Endothelial cell of umbilical vein (primary cell): ENCODE data around the gene CLNK. TPM values are rescaled to one million over a fixed set of nuclear protein-coding genes. Genes with fewer than 3 reads are reported as not detected.

ENCODE experiments used
- BruUV-seq: library from RNA; stranded (reverse); fragments of 400-500 nt; replicated peaks from 2 replicates; lab custom pipeline; 2021; lab: Mats Ljungman, UMichigan
- CTCF ChIA-PET: fragments of 300-600, 350-600 bp; sonication (Branson Sonifier 250); formaldehyde crosslinking; loops from one replicate; lab custom pipeline; 2021; ENCODE audit warnings: antibody characterized with exemption, inconsistent platforms; lab: Charles Lee
- POLR2A ChIA-PET: fragments of 300-600, 350-600 bp; sonication (Branson Sonifier 250); formaldehyde crosslinking; loops from one replicate; lab custom pipeline; 2021; ENCODE audit warnings: antibody characterized with exemption, inconsistent platforms; lab: Charles Lee
- DNase-seq: peaks from one replicate; pipeline ENCODE4 v3.0.0-alpha.2; 2011; ENCODE audit warnings: low read depth, low spot score
- FAIRE-seq: peaks from 2 replicates; lab custom pipeline; 2011; peaks lifted over from hg19 to GRCh38; lab: Jason Lieb, UNC
- H2AFZ ChIP-seq: 2 replicates; pipeline ENCODE4 v1.6.0; 2012; ENCODE audit warnings: low read depth, low read length, control low read depth, inconsistent platforms
- H3K27ac ChIP-seq: 2 replicates; pipeline ENCODE4 v1.5.1; 2011; ENCODE audit warnings: low read depth, mild to moderate bottlenecking, control low read depth, low read length, moderate library complexity; ENCODE audit not compliant: insufficient read depth
- H3K27me3 ChIP-seq, 2 experiments: 2 replicates each; pipeline versions ENCODE4 v1.6.0 to v1.6.1; 2011; ENCODE audit warnings: low read length in 2 of 2, mixed read lengths in 1 of 2; ENCODE audit not compliant: control insufficient read depth in 2 of 2, insufficient read depth in 2 of 2
- H3K36me3 ChIP-seq, 2 experiments: 2 replicates in 1 of 2; 3 replicates in 1 of 2; pipeline ENCODE4 v1.5.1; 2011; ENCODE audit warnings: low read length in 2 of 2, mild to moderate bottlenecking in 1 of 2, moderate library complexity in 1 of 2; ENCODE audit not compliant: control insufficient read depth in 2 of 2, insufficient read depth in 2 of 2; ENCODE audit errors: extremely low read depth in 1 of 2
- H3K4me1 ChIP-seq: 3 replicates; pipeline ENCODE4 v1.5.1; 2011; ENCODE audit warnings: mild to moderate bottlenecking, low read length; ENCODE audit not compliant: control insufficient read depth, insufficient read depth; ENCODE audit errors: extremely low read depth
- H3K4me2 ChIP-seq: 2 replicates; pipeline ENCODE4 v1.6.1; 2011; ENCODE audit warnings: low read length, control low read depth, mixed read lengths; ENCODE audit not compliant: insufficient read depth
- H3K4me3 ChIP-seq, 3 experiments: fragments of 200-600 bp in 1 of 3; sonication (generic), shearing (Covaris generic) in 1 of 3; replicated peaks in 1 of 3; 2 replicates each; pipeline ENCODE4 v1.5.1; 2011 to 2016; ENCODE audit warnings: control low read depth in 3 of 3, low read length in 3 of 3, mild to moderate bottlenecking in 2 of 3, inconsistent platforms in 1 of 3, low read depth in 1 of 3, moderate library complexity in 1 of 3; ENCODE audit not compliant: insufficient read depth in 1 of 3
- H3K79me2 ChIP-seq: 2 replicates; pipeline ENCODE4 v1.6.0; 2012; ENCODE audit warnings: low read length, inconsistent platforms; ENCODE audit not compliant: control insufficient read depth, insufficient read depth
- H3K9ac ChIP-seq: replicated peaks from 2 replicates; pipeline ENCODE3; 2011; ENCODE audit warnings: low read length, control low read depth; ENCODE audit not compliant: insufficient read depth; ENCODE audit errors: extremely low read depth
- H3K9me1 ChIP-seq: replicated peaks from 3 replicates; pipeline ENCODE4 v1.6.0; 2011; ENCODE audit warnings: mild to moderate bottlenecking, low read length; ENCODE audit not compliant: control insufficient read depth, insufficient read depth; ENCODE audit errors: extremely low read depth
- H3K9me3 ChIP-seq: replicated peaks from 2 replicates; pipeline ENCODE4 v1.5.1; 2012; ENCODE audit warnings: low read length, inconsistent platforms; ENCODE audit not compliant: control insufficient read depth, insufficient read depth
- H4K20me1 ChIP-seq: replicated peaks from 2 replicates; pipeline ENCODE3; 2011; ENCODE audit warnings: mild to moderate bottlenecking, low read length; ENCODE audit not compliant: control insufficient read depth, insufficient read depth; ENCODE audit errors: extremely low read depth
- CTCF ChIP-seq, 2 donors: IDR thresholded peaks; 1 replicate in 1 of 2; 2 replicates in 1 of 2; pipeline ENCODE4 v1.5.1; 2011; ENCODE audit warnings: low read length in 2 of 2, mild to moderate bottlenecking in 2 of 2, moderate library complexity in 2 of 2, control low read depth in 1 of 2, inconsistent platforms in 1 of 2, low read depth in 1 of 2; ENCODE audit not compliant: insufficient read depth in 1 of 2; ENCODE audit errors: extremely low read depth in 1 of 2
- EZH2 ChIP-seq: IDR thresholded peaks from 2 replicates; pipeline ENCODE4 v1.6.1; 2012; ENCODE audit warnings: borderline replicate concordance, low read depth, mild to moderate bottlenecking, moderate library complexity, low read length, inconsistent platforms; ENCODE audit not compliant: severe bottlenecking
- FOS ChIP-seq: IDR thresholded peaks from 2 replicates; pipeline ENCODE4 v1.6.1; 2011; ENCODE audit warnings: mild to moderate bottlenecking, low read length, moderate library complexity, borderline replicate concordance; ENCODE audit not compliant: insufficient read depth
- GATA2 ChIP-seq: IDR thresholded peaks from 2 replicates; pipeline ENCODE4 v1.7.0; 2011; ENCODE audit warnings: low read depth, mild to moderate bottlenecking, moderate library complexity, mixed read lengths, low read length; ENCODE audit not compliant: insufficient read length, insufficient read depth
- JUN ChIP-seq: IDR thresholded peaks from 2 replicates; pipeline ENCODE4 v1.6.1; 2011; ENCODE audit warnings: borderline replicate concordance, low read depth; ENCODE audit not compliant: insufficient read length, insufficient read depth
- MAX ChIP-seq: IDR thresholded peaks from 2 replicates; pipeline ENCODE4 v1.6.1; 2011; ENCODE audit not compliant: insufficient read depth, insufficient read length
- MYC ChIP-seq: IDR thresholded peaks from one replicate; pipeline ENCODE4 v1.6.1; 2011; ENCODE audit warnings: mild to moderate bottlenecking, low read depth, low read length
- POLR2A ChIP-seq: IDR thresholded peaks from 2 replicates; pipeline ENCODE4 v1.6.1; 2012; ENCODE audit warnings: low read depth, mild to moderate bottlenecking, control low read depth, low read length
- POLR2AphosphoS5 ChIP-seq: IDR thresholded peaks from 2 replicates; pipeline ENCODE4 v1.6.1; 2012; ENCODE audit warnings: low read depth, mild to moderate bottlenecking, control low read depth, low read length, moderate library complexity; ENCODE audit not compliant: insufficient read depth
- dilution Hi-C: fragments of 300-500 bp; cut with MboI; formaldehyde crosslinking; loops from one replicate; pipeline ENCODE4 v1.15.0; 2019; ENCODE audit warnings: low sequenced_read_pairs; ENCODE audit not compliant: extremely low pct_ligation_motif_present
- intact Hi-C: fragments of 100-400 bp; cut with micrococcal nuclease; formaldehyde crosslinking; loops from one replicate; pipeline ENCODE4 v1.10.0; 2022
- polyA plus RNA-seq, 4 experiments: library from polyadenylated mRNA; depleted of rRNA in 3 of 4; stranded (reverse) in 3 of 4; unstranded in 1 of 4; fragments of >200 nt; gene quantifications; 2 replicates each; pipeline versions ENCODE4 v1.2.1 to v1.2.3, GENCODE V29; 2011 to 2012; ENCODE audit warnings: missing spikeins in 1 of 4
- total RNA-seq: library from RNA; stranded (reverse); gene quantifications from 2 replicates; pipeline ENCODE4 v1.2.3, GENCODE V29; 2021

The CLNK gene
- total and polyA plus RNA-seq, 2 donors (not counting 3 experiments of a cell fraction or from before 2014, with no cell fraction given) = not detected

GRCh38 chr4:10721616-10722015 lies 37.0 kb upstream of the CLNK start:
- no peak for DNase-seq
- ChIA-PET CTCF (interaction anchor here (1.5 kb wide), 1 partner anchor 11 kb away, joined by 3 read pairs; no protein-coding TSS in a partner anchor), POLR2A (no interaction called here)
- no TSS peak for BruUV-seq
- Histone ChIP-seq H3K27ac (no peak overlapping the region), H3K9me3 (no peaks in the 10 kb centered on the region), H3K36me3 (no peaks in the 10 kb centered on the region), H4K20me1 (no peaks in the 10 kb centered on the region), H3K9ac (no peak overlapping the region), H3K9me1 (no peaks in the 10 kb centered on the region), H3K4me3 (no peak overlapping the region), H2AFZ (no peak overlapping the region), H3K4me1 (no peaks in the 10 kb centered on the region), H3K27me3 (no peaks in the 10 kb centered on the region), H3K79me2 (no peaks in the 10 kb centered on the region), H3K4me2 (no peak overlapping the region)
- TF ChIP-seq EZH2 (no peak), MYC (no peak), CTCF (IDR thresholded peaks at IDR 0.05; ENCODE audit: extremely low read depth in 1 of 2, insufficient read depth in 1 of 2, low read depth in 1 of 2, low read length in 2 of 2) (no peak), POLR2A (no peak), GATA2 (no peak), POLR2AphosphoS5 (no peak), FOS (no peak), JUN (no peak), MAX (no peak)
- no peak for FAIRE-seq
- intact Hi-C loops (no loop called here), dilution Hi-C loops (no loop called here)
